DND-41 (cell line): ENCODE data around the gene USP20.
A peak's percentile ranks its signal among the peaks of the same experiment; 100 is the strongest.

Source experiments
- ATAC-seq: fragments of 200-7000 bp; cut with Tn5 transposase; 3 replicates; pipeline ENCODE4 v1.9.1; 2021; ENCODE audit warnings: low read depth; ENCODE audit not compliant: insufficient read depth
- DNase-seq: peaks from one replicate; pipeline ENCODE4 v3.0.0-alpha.2; 2020
- H2AFZ ChIP-seq: 2 replicates; pipeline ENCODE4 v1.6.0; 2012; ENCODE audit warnings: low read depth, low read length
- H3K27ac ChIP-seq: 2 replicates; pipeline ENCODE4 v1.5.1; 2012; ENCODE audit warnings: low read length, inconsistent platforms
- H3K27me3 ChIP-seq: fragments of 200-600 bp; sonication (generic); 2 replicates; pipeline ENCODE4 v1.6.0; 2012; ENCODE audit warnings: low read length, mild to moderate bottlenecking, inconsistent platforms; ENCODE audit not compliant: insufficient read depth, poor library complexity
- H3K36me3 ChIP-seq: 2 replicates; pipeline ENCODE4 v1.5.1; 2012; ENCODE audit warnings: low read length, inconsistent platforms; ENCODE audit not compliant: insufficient read depth
- H3K4me1 ChIP-seq: 2 replicates; pipeline ENCODE4 v1.5.1; 2012; ENCODE audit warnings: mild to moderate bottlenecking, low read length; ENCODE audit not compliant: insufficient read depth
- H3K4me2 ChIP-seq: 2 replicates; pipeline ENCODE4 v1.6.0; 2012; ENCODE audit warnings: mild to moderate bottlenecking, moderate library complexity, low read length, inconsistent platforms; ENCODE audit not compliant: insufficient read depth
- H3K4me3 ChIP-seq, 2 experiments: fragments of 200-600 bp in 1 of 2; shearing (Covaris generic) in 1 of 2; 2 replicates each; pipeline ENCODE4 v1.5.1; 2012 to 2016; ENCODE audit warnings: inconsistent platforms in 2 of 2, low read length in 2 of 2, mild to moderate bottlenecking in 2 of 2, low read depth in 1 of 2, moderate library complexity in 1 of 2
- H3K79me2 ChIP-seq: 2 replicates; pipeline ENCODE4 v1.6.0; 2012; ENCODE audit warnings: low read length, inconsistent platforms; ENCODE audit not compliant: insufficient read depth
- H3K9ac ChIP-seq: 2 replicates; pipeline ENCODE4 v1.6.0; 2012; ENCODE audit warnings: low read depth, mild to moderate bottlenecking, inconsistent platforms, low read length, moderate library complexity
- H3K9me3 ChIP-seq: 2 replicates; pipeline ENCODE4 v1.5.1; 2012; ENCODE audit warnings: low read length, moderate library complexity, mild to moderate bottlenecking, inconsistent platforms; ENCODE audit not compliant: insufficient read depth, severe bottlenecking
- H4K20me1 ChIP-seq: 2 replicates; pipeline ENCODE4 v1.6.0; 2012; ENCODE audit warnings: low read length; ENCODE audit not compliant: insufficient read depth
- EZH2 ChIP-seq: IDR thresholded peaks from 3 replicates; pipeline ENCODE4 v1.6.1; 2012; ENCODE audit warnings: borderline replicate concordance, low read depth, mild to moderate bottlenecking, moderate library complexity, low read length, inconsistent platforms; ENCODE audit not compliant: severe bottlenecking
- TF ChIP-seq, protein P1 (sequence below): IDR thresholded peaks from 2 replicates; pipeline ENCODE4 v1.5.1; 2012; ENCODE audit warnings: borderline replicate concordance, low read length, moderate library complexity, mild to moderate bottlenecking; ENCODE audit not compliant: poor library complexity, severe bottlenecking; ENCODE audit errors: extremely low read depth

The USP20 gene

DNA sequence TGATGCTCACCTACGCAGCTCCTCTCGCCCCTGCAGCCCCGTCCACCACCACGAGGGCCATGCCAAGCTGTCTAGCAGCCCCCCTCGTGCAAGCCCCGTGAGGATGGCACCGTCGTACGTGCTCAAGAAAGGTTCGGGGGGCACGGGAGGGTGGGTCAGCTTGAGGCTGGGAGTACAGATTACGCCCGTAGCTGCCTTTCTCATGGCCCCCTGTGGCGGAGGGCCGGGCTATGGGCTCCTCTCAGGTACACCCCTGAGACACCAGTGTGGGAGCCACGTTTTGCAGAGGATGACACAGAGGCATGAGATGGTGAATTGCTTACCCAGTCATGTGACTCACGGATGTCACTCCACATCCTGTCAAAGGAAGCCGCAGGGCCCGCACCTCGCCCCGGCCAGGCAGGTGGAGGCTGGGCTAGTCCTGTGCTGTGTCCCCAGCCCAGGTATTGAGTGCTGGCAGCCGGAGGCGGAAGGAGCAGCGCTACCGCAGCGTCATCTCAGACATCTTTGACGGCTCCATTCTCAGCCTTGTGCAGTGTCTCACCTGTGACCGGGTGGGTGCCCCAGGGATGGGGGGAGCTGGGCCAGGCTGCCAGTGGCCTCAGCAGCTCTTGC is 33.7 kb downstream of the USP20 start:
- no peak overlapping the region for H3K4me3 ChIP-seq
- no peaks in the 10 kb centered on the region for H3K27me3 ChIP-seq
- H3K9ac ChIP-seq = no peak overlapping the region
- H3K36me3 ChIP-seq = peaks cover 41% of the 10 kb centered on the region
- TF ChIP-seq, protein P1, sequence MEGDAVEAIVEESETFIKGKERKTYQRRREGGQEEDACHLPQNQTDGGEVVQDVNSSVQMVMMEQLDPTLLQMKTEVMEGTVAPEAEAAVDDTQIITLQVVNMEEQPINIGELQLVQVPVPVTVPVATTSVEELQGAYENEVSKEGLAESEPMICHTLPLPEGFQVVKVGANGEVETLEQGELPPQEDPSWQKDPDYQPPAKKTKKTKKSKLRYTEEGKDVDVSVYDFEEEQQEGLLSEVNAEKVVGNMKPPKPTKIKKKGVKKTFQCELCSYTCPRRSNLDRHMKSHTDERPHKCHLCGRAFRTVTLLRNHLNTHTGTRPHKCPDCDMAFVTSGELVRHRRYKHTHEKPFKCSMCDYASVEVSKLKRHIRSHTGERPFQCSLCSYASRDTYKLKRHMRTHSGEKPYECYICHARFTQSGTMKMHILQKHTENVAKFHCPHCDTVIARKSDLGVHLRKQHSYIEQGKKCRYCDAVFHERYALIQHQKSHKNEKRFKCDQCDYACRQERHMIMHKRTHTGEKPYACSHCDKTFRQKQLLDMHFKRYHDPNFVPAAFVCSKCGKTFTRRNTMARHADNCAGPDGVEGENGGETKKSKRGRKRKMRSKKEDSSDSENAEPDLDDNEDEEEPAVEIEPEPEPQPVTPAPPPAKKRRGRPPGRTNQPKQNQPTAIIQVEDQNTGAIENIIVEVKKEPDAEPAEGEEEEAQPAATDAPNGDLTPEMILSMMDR = no peak
- no peak for TF ChIP-seq EZH2
- no peaks in the 10 kb centered on the region for H3K79me2 ChIP-seq
- no peaks in the 10 kb centered on the region for H4K20me1 ChIP-seq
- no peak overlapping the region for H2AFZ ChIP-seq
- peaks cover 2% of the 10 kb centered on the region; the same call in 1 of the 2 replicates for H3K4me1 ChIP-seq
- H3K27ac ChIP-seq = no peak overlapping the region
- no peak overlapping the region for H3K4me2 ChIP-seq
- ATAC-seq = peak; percentile 33
- DNase-seq = no peak
- H3K9me3 ChIP-seq = no peaks in the 10 kb centered on the region

- Histone ChIP-seq H3K27ac (no peak overlapping the region), H3K4me1 (no peaks in the 10 kb centered on the region), H4K20me1 (no peaks in the 10 kb centered on the region), H3K36me3 (peaks cover 49% of the 10 kb centered on the region), H3K27me3 (no peaks in the 10 kb centered on the region), H3K9me3 (no peaks in the 10 kb centered on the region), H3K4me2 (no peak overlapping the region), H2AFZ (no peak overlapping the region), H3K4me3 (no peak overlapping the region), H3K9ac (no peak overlapping the region), H3K79me2 (no peaks in the 10 kb centered on the region)
- TF ChIP-seq, protein P1 = no peak
- TF ChIP-seq EZH2 = no peak
- no peak for DNase-seq
- no peak for ATAC-seq
Measured at GRCh38 chr9:129869585-129870501, 34.6 kb downstream of the USP20 start.

DNA sequence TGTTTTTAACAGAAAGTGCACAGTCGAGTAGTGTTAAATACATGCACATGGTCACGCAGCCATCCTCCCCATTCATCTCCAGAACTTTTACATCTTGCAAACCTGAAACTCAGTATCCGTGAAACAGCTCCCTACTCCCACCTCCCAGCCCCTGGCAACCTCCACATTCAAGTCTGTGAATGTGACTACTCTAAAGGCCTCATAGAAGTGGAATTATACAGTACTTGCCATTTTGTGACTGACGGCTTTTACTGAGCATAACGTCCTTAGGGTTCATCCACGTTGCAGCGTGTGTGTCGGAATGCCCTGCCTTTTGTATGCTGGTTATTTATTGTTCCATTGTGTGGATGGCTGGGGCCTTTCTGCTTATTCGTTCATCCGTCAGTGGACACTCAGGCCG is 35.8 kb downstream of the USP20 start:
- H3K4me1 ChIP-seq = no peaks in the 10 kb centered on the region
- ATAC-seq (no peak), DNase-seq (no peak)
- H3K27ac ChIP-seq = no peak overlapping the region
- peaks cover 53% of the 10 kb centered on the region for H3K36me3 ChIP-seq
- H2AFZ ChIP-seq = no peak overlapping the region
- no peak overlapping the region for H3K9ac ChIP-seq
- H3K27me3 ChIP-seq = no peaks in the 10 kb centered on the region
- no peaks in the 10 kb centered on the region for H3K79me2 ChIP-seq
- no peaks in the 10 kb centered on the region for H3K9me3 ChIP-seq
- H3K4me2 ChIP-seq = no peak overlapping the region
- TF ChIP-seq EZH2 = no peak
- TF ChIP-seq, protein P1 = no peak
- no peak overlapping the region for H3K4me3 ChIP-seq
- no peaks in the 10 kb centered on the region for H4K20me1 ChIP-seq
